ACC112 (cell line): ENCODE results near the gene OR2T2.
"Not testable (repeated sequence)": the region's sequence is repeated elsewhere in the genome, so short reads cannot be mapped to it uniquely, and the experiment has no call there.

Experiments
- H2AFZ ChIP-seq: fragments of 200-600 bp; sonication (generic); one replicate; pipeline ENCODE4 v1.6.0; 2017; ENCODE audit warnings: antibody characterized with exemption, low read length; ENCODE audit not compliant: unreplicated experiment
- H3K27ac ChIP-seq: fragments of 200-600 bp; sonication (generic); 2 replicates; pipeline ENCODE4 v1.5.1; 2014; ENCODE audit warnings: low read depth, mild to moderate bottlenecking, antibody characterized with exemption, low read length, moderate library complexity
- H3K27me3 ChIP-seq: fragments of 200-600 bp; sonication (generic); 2 replicates; pipeline ENCODE4 v1.6.1; 2014; ENCODE audit warnings: mild to moderate bottlenecking, antibody characterized with exemption, low read length, moderate library complexity, mixed read lengths; ENCODE audit not compliant: insufficient read depth
- H3K36me3 ChIP-seq: fragments of 200-600 bp; sonication (generic); 2 replicates; pipeline ENCODE4 v1.6.1; 2016; ENCODE audit warnings: mild to moderate bottlenecking, antibody characterized with exemption, low read length, moderate library complexity, mixed read lengths; ENCODE audit not compliant: insufficient read depth
- H3K4me1 ChIP-seq: fragments of 200-600 bp; sonication (generic); one replicate; pipeline ENCODE4 v1.6.1; 2016; ENCODE audit warnings: low read length, mixed read lengths; ENCODE audit not compliant: insufficient read depth, unreplicated experiment, control insufficient read depth
- H3K4me3 ChIP-seq: fragments of 200-600 bp; sonication (generic); 2 replicates; pipeline ENCODE4 v1.5.1; 2014; ENCODE audit warnings: mild to moderate bottlenecking, low read depth, low read length
- H3K79me2 ChIP-seq: fragments of 200-600 bp; sonication (generic); one replicate; pipeline ENCODE4 v1.6.0; 2016; ENCODE audit warnings: low read length; ENCODE audit not compliant: control insufficient read depth, unreplicated experiment, insufficient read depth

The OR2T2 gene

DNA sequence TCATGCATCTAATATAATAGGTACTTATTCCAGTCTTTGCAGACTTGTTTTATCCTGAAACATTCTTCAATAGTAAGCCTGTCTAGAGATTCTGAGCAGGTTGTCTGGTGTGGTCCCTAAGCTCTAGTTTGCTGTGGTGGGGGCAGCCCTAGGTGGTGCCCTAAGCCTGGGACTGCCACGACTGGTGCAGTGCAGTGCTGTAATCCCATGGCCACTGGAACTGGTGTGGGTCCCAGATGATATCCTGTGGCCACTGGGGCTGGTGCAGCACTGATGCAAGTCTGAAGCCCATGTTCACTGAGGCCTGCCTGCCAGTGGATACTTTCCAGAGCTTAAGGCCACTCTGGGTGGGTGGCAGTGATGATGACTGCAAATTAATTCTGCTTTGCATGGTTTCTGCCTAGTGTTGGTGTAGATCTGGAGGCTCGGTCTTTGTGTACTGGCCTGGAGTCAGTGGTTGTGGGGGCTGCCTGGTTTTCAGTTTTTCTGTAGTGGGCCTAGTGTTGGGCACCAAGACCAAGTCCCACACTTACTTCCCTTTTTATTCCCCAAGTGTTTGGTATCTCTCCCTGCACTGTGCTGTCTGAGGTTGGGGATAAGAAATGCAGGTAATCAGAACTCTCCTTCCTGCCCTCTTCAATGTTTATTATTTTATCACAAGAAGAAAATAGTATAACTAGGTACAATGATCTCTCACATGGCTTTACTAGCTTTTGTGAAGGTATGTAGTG is 55.0 kb downstream of the OR2T2 start:
- H3K36me3 ChIP-seq, H3K27ac ChIP-seq, H2AFZ ChIP-seq, H3K4me1 ChIP-seq, H3K4me3 ChIP-seq, H3K27me3 ChIP-seq, H3K79me2 ChIP-seq: not testable (repeated sequence)
